ENCODE data around the gene CSMD2. TPM values are rescaled to one million over a fixed set of nuclear protein-coding genes. Genes with fewer than 3 reads are reported as not detected.

Gene CSMD2
- total and polyA plus RNA-seq, 2 donors from 2014 or later: 0.47 TPM; not detected in 1

DNA sequence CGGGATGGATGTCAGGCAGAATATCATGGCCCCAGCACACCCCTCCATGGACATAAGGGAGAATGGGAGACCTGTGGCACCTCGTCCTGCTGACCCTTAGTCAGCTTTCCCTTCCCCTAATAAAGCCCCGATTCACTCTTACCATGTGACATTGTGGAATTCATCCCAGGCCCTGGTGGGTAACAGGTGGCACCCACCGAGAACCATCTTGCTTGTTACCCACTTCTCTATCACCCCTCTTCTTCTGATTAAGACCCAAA, 32.9 kb downstream of the CSMD2 start:
- TF ChIP-seq, protein P1, sequence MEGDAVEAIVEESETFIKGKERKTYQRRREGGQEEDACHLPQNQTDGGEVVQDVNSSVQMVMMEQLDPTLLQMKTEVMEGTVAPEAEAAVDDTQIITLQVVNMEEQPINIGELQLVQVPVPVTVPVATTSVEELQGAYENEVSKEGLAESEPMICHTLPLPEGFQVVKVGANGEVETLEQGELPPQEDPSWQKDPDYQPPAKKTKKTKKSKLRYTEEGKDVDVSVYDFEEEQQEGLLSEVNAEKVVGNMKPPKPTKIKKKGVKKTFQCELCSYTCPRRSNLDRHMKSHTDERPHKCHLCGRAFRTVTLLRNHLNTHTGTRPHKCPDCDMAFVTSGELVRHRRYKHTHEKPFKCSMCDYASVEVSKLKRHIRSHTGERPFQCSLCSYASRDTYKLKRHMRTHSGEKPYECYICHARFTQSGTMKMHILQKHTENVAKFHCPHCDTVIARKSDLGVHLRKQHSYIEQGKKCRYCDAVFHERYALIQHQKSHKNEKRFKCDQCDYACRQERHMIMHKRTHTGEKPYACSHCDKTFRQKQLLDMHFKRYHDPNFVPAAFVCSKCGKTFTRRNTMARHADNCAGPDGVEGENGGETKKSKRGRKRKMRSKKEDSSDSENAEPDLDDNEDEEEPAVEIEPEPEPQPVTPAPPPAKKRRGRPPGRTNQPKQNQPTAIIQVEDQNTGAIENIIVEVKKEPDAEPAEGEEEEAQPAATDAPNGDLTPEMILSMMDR (IDR thresholded peaks at IDR 0.05; ENCODE audit: borderline replicate concordance, extremely low read depth, insufficient read depth): no peak
- FAIRE-seq (no peak), DNase-seq (no peak)
- no peaks in the 10 kb centered on the region for H3K9me3 ChIP-seq (ENCODE audit: control insufficient read depth in 2 of 3, insufficient read depth in 1 of 3, low read length in 3 of 3)
- no peak overlapping the region for H3K4me3 ChIP-seq (ENCODE audit: low read length in 3 of 3)
- no peaks in the 10 kb centered on the region for H3K27me3 ChIP-seq (ENCODE audit: control insufficient read depth, insufficient read depth, low read length)
- no peaks in the 10 kb centered on the region for H3K4me1 ChIP-seq (ENCODE audit: control insufficient read depth in 2 of 3, insufficient read depth in 2 of 3, low read depth in 1 of 3, low read length in 3 of 3)
- H3K36me3 ChIP-seq (ENCODE audit: control insufficient read depth in 2 of 3, insufficient read depth in 3 of 3, low read length in 3 of 3): no peaks in the 10 kb centered on the region
- H3K9ac ChIP-seq (ENCODE audit: low read length in 3 of 3): no peak overlapping the region
- H3K27ac ChIP-seq (ENCODE audit: low read depth in 2 of 2, low read length in 2 of 2): no peak overlapping the region
- intact Hi-C loops (cut with DNase I): no loop called here

DNA sequence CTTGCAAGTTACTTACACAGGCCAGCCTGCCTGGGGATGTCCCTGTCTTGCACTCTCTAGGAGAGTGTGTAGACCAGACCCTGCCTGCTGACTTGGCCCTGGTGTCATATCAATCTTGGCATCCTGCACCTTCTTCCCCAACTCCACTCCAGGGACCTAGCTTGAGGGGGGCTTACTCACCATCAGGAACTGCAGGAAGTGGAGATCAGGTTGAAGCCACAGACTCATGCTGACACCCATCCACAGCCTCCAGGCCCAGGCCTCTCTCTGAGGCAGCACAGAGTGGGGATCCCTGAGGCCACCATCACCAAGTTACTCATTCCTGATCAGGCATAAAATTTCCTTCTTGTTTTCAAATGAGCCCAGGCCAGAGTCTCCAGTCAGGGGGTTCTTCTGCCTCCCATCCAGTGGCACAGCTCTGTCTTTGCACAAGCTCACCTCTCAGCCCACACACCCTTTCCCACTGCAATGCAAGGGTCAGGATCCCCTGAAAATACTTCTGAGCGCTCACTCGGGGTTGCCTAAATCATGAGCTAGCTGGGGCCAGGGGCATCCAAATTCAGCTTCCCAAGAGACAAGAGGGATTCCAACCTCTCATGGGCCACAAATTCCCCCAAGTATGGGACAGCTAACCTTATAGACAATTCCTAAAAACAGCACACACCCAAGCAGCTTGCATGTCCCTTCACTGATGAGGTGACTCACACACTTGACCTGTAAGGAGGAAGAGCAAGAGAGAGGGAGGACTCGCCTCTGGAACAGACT, 33.5 kb downstream of the CSMD2 start:
- no peak overlapping the region for H3K27ac ChIP-seq (ENCODE audit: low read depth in 2 of 2, low read length in 2 of 2)
- H3K4me3 ChIP-seq (ENCODE audit: low read length in 3 of 3): no peak overlapping the region
- H3K9ac ChIP-seq (ENCODE audit: low read length in 3 of 3): no peak overlapping the region
- no peaks in the 10 kb centered on the region for H3K9me3 ChIP-seq (ENCODE audit: control insufficient read depth in 2 of 3, insufficient read depth in 1 of 3, low read length in 3 of 3)
- no peaks in the 10 kb centered on the region for H3K4me1 ChIP-seq (ENCODE audit: control insufficient read depth in 2 of 3, insufficient read depth in 2 of 3, low read depth in 1 of 3, low read length in 3 of 3)
- TF ChIP-seq, protein P1 (IDR thresholded peaks at IDR 0.05; ENCODE audit: borderline replicate concordance, extremely low read depth, insufficient read depth): no peak
- H3K36me3 ChIP-seq (ENCODE audit: control insufficient read depth in 2 of 3, insufficient read depth in 3 of 3, low read length in 3 of 3): no peaks in the 10 kb centered on the region
- H3K27me3 ChIP-seq (ENCODE audit: control insufficient read depth, insufficient read depth, low read length): no peaks in the 10 kb centered on the region
- no peak for DNase-seq
- intact Hi-C loops (cut with DNase I): no loop called here
- no peak for FAIRE-seq

DNA sequence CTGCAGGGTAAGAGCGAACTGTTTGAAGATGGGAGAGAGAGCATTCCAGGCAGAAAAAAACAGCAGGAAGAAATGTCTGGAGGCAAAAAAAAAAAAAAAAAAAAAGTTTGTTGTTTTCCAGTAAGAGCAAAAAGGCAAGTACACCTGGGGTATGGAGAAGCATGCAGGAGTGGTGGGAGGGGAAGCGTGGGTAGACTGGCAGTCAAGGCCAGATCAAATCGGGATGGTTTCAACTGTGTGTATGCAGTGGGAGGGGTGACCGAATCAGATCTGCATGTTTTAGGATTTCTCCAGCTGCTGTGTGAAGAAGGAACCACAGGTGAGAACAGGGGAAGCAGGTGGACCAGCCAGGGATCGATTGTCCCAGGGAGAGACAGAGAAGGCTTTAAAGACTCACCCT, 34.7 kb downstream of the CSMD2 start:
- no peaks in the 10 kb centered on the region for H3K36me3 ChIP-seq (ENCODE audit: control insufficient read depth in 2 of 3, insufficient read depth in 3 of 3, low read length in 3 of 3)
- FAIRE-seq: no peak
- H3K9ac ChIP-seq (ENCODE audit: low read length in 3 of 3): no peak overlapping the region
- H3K4me3 ChIP-seq (ENCODE audit: low read length in 3 of 3): no peak overlapping the region
- H3K4me1 ChIP-seq (ENCODE audit: control insufficient read depth in 2 of 3, insufficient read depth in 2 of 3, low read depth in 1 of 3, low read length in 3 of 3): no peaks in the 10 kb centered on the region
- no peak overlapping the region for H3K27ac ChIP-seq (ENCODE audit: low read depth in 2 of 2, low read length in 2 of 2)
- no peak for DNase-seq
- H3K9me3 ChIP-seq (ENCODE audit: control insufficient read depth in 2 of 3, insufficient read depth in 1 of 3, low read length in 3 of 3): no peaks in the 10 kb centered on the region
- H3K27me3 ChIP-seq (ENCODE audit: control insufficient read depth, insufficient read depth, low read length): no peaks in the 10 kb centered on the region
- TF ChIP-seq, protein P1 (IDR thresholded peaks at IDR 0.05; ENCODE audit: borderline replicate concordance, extremely low read depth, insufficient read depth): no peak
- intact Hi-C loops (cut with DNase I): no loop called here

DNA sequence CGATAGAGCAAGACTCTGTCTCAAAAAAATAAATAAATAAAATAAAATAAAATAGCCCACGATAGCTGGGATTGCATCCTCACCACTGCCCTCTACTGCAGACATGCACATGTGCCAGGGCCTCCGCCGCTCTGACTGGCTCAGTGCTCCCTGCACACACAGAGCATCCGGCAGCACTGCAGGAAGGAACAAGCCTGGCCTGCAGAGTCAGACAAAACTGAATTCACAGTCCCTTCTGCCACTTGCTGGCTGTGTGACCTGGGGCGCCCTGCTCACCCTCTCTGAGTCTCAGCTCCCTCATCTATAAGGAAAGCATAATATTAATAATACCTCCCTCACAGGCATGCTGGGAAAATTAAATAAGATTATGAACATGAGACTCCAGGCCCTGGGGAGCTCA, 35.4 kb downstream of the CSMD2 start:
- FAIRE-seq (no peak), DNase-seq (no peak)
- TF ChIP-seq, protein P1 (IDR thresholded peaks at IDR 0.05; ENCODE audit: borderline replicate concordance, extremely low read depth, insufficient read depth): no peak
- intact Hi-C loops (cut with DNase I): no loop called here
- H3K4me3 ChIP-seq (ENCODE audit: low read length in 3 of 3): no peak overlapping the region
- no peaks in the 10 kb centered on the region for H3K9me3 ChIP-seq (ENCODE audit: control insufficient read depth in 2 of 3, insufficient read depth in 1 of 3, low read length in 3 of 3)
- no peak overlapping the region for H3K9ac ChIP-seq (ENCODE audit: low read length in 3 of 3)
- no peak overlapping the region for H3K27ac ChIP-seq (ENCODE audit: low read depth in 2 of 2, low read length in 2 of 2)
- no peaks in the 10 kb centered on the region for H3K27me3 ChIP-seq (ENCODE audit: control insufficient read depth, insufficient read depth, low read length)
- no peaks in the 10 kb centered on the region for H3K4me1 ChIP-seq (ENCODE audit: control insufficient read depth in 2 of 3, insufficient read depth in 2 of 3, low read depth in 1 of 3, low read length in 3 of 3)
- H3K36me3 ChIP-seq (ENCODE audit: control insufficient read depth in 2 of 3, insufficient read depth in 3 of 3, low read length in 3 of 3): no peaks in the 10 kb centered on the region

All from kidney (tissue), 14 donors.